ENCODE results near the gene RRAGA. TPM values are rescaled to one million over a fixed set of nuclear protein-coding genes. Genes with fewer than 3 reads are reported as not detected.

The RRAGA gene
- total and polyA plus RNA-seq, 4 donors, result 47.6 to 94.8 (median 86.5) TPM

Other genes starting within 250 kb of the RRAGA start
- gene SAXO1, start 16.2 kb upstream of the RRAGA start, total RNA-seq, result under 1 TPM; 0.24 to 0.29 TPM
- gene SAXO1, start 16.2 kb upstream of the RRAGA start, polyA plus RNA-seq, result not detected
- 1 to 10 TPM; 8.4 to 9.2 TPM for gene HAUS6, start 53.5 kb downstream of the RRAGA start, total RNA-seq
- gene HAUS6, start 53.5 kb downstream of the RRAGA start, polyA plus RNA-seq, result 1 to 10 TPM; 1.4 to 3.3 TPM
- 100 to 1,000 TPM in 1 of 2 donors, 10 to 100 TPM in 1; 61.3 to 148 TPM for gene PLIN2, start 78.1 kb downstream of the RRAGA start, total RNA-seq
- 100 to 1,000 TPM in 1 of 2 donors, 10 to 100 TPM in 1; 22.5 to 112 TPM for gene PLIN2, start 78.1 kb downstream of the RRAGA start, polyA plus RNA-seq
- gene DENND4C, start 181.3 kb downstream of the RRAGA start, total RNA-seq, result 10 to 100 TPM; 48.7 to 68.0 TPM
- gene DENND4C, start 181.3 kb downstream of the RRAGA start, polyA plus RNA-seq, result 10 to 100 TPM; 19.9 to 21.9 TPM

Measured in aorta (tissue), 4 donors.